Kidney (tissue), 14 donors: ENCODE results near the gene MRPL32. TPM values are rescaled to one million over a fixed set of nuclear protein-coding genes. Genes with fewer than 3 reads are reported as not detected.

ENCODE experiments used
- DNase-seq, 5 donors: peaks; one replicate each; pipeline ENCODE4 v3.0.0-alpha.2; 2013 to 2020
- FAIRE-seq: peaks from 2 replicates; lab custom pipeline; 2012; peaks lifted over from hg19 to GRCh38; lab: Jason Lieb, UNC
- H3K27ac ChIP-seq, 2 donors: one replicate each; pipeline ENCODE4 v1.7.0; 2013; ENCODE audit warnings: low read depth in 2 of 2, low read length in 2 of 2, inconsistent platforms in 1 of 2
- H3K27me3 ChIP-seq: one replicate; pipeline ENCODE4 v1.7.1; 2013; ENCODE audit warnings: low read length, inconsistent platforms; ENCODE audit not compliant: control insufficient read depth, insufficient read depth
- H3K36me3 ChIP-seq, 3 donors: one replicate each; pipeline versions ENCODE4 v1.7.0 to v1.7.1; 2013; ENCODE audit warnings: low read length in 3 of 3, control low read depth in 1 of 3, inconsistent platforms in 1 of 3; ENCODE audit not compliant: insufficient read depth in 3 of 3, control insufficient read depth in 2 of 3
- H3K4me1 ChIP-seq, 3 donors: one replicate each; pipeline versions ENCODE4 v1.7.0 to v1.7.1; 2013; ENCODE audit warnings: low read length in 3 of 3, inconsistent platforms in 1 of 3, low read depth in 1 of 3; ENCODE audit not compliant: control insufficient read depth in 2 of 3, insufficient read depth in 2 of 3
- H3K4me3 ChIP-seq, 3 donors: one replicate each; pipeline versions ENCODE4 v1.7.0 to v1.8.1; 2013; ENCODE audit warnings: low read length in 3 of 3, control low read depth in 1 of 3, inconsistent platforms in 1 of 3
- H3K9ac ChIP-seq, 3 donors: one replicate each; pipeline versions ENCODE4 v1.7.0 to v1.7.1; 2013; ENCODE audit warnings: low read length in 3 of 3, control low read depth in 1 of 3, inconsistent platforms in 1 of 3
- H3K9me3 ChIP-seq, 3 donors: one replicate each; pipeline versions ENCODE4 v1.7.0 to v1.7.1; 2013; ENCODE audit warnings: low read length in 3 of 3, control low read depth in 1 of 3, inconsistent platforms in 1 of 3; ENCODE audit not compliant: control insufficient read depth in 2 of 3, insufficient read depth in 1 of 3
- intact Hi-C: fragments of 100-400 bp; cut with DNase I; formaldehyde crosslinking; loops from one replicate; pipeline ENCODE4 v1.11.1; 2022
- polyA plus RNA-seq: library from polyadenylated mRNA; stranded (reverse); fragments of 350-450 nt; fragmentation: Illumina TruSeq; extraction: RNeasy Lipid Tissue Mini Kit (QIAGEN cat#74804); gene quantifications from one replicate; pipeline ENCODE4 v1.2.3, GENCODE V29; 2014; ENCODE audit warnings: low read depth, low replicate concordance; ENCODE audit not compliant: insufficient read depth
- total RNA-seq: library from RNA; stranded (reverse); fragmentation: NEBNext Ultra II Directional; extraction: Animal tissue kit (Norgen Biotek cat#: 25700); gene quantifications from one replicate; pipeline ENCODE4 v1.2.1, GENCODE V29; 2021
- TF ChIP-seq, protein P1 (sequence below): IDR thresholded peaks from 3 replicates; pipeline ENCODE4 v1.5.1; 2012; ENCODE audit warnings: mild to moderate bottlenecking, moderate library complexity, borderline replicate concordance; ENCODE audit not compliant: insufficient read depth; ENCODE audit errors: extremely low read depth
- donor health status: control.
- donor health status: control.
- donor health status: control.
- donor health status: control.
- donor health status: control.
- donor health status: DM: yes; HTN: yes; CAD: no.
- donor health status: Normal renal cell carcinoma (clear cell type).

Gene MRPL32
- total and polyA plus RNA-seq, 2 donors from 2014 or later: 45.8 to 101 TPM

DNA sequence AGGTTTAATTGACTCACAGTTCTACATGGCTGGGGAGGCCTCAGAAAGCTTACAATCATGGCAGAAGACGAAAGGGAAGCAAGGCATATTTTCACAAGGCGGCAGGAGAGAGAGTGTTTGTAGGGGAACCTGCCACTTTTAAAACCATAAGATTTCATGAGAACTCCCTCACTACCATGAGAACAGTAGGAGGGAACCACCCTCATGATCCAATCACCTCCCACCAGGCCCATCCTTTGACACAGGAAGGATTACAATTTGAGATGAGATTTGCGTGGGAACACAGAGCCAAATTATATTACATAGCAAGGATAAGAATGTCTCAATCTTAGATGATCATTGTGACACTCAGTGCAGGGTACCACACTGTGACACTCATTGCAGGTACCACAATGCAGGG lies 44.2 kb downstream of the MRPL32 start:
- no peak for DNase-seq
- no peak overlapping the region for H3K27ac ChIP-seq
- no peak overlapping the region for H3K9ac ChIP-seq
- intact Hi-C loops: no loop called here
- H3K36me3 ChIP-seq: no peaks in the 10 kb centered on the region
- FAIRE-seq: no peak
- peaks cover 0 to 3% (median 0%) of the 10 kb centered on the region in 3 donors for H3K4me1 ChIP-seq
- H3K27me3 ChIP-seq: no peaks in the 10 kb centered on the region
- no peak overlapping the region for H3K4me3 ChIP-seq
- no peaks in the 10 kb centered on the region for H3K9me3 ChIP-seq
- TF ChIP-seq, protein P1, sequence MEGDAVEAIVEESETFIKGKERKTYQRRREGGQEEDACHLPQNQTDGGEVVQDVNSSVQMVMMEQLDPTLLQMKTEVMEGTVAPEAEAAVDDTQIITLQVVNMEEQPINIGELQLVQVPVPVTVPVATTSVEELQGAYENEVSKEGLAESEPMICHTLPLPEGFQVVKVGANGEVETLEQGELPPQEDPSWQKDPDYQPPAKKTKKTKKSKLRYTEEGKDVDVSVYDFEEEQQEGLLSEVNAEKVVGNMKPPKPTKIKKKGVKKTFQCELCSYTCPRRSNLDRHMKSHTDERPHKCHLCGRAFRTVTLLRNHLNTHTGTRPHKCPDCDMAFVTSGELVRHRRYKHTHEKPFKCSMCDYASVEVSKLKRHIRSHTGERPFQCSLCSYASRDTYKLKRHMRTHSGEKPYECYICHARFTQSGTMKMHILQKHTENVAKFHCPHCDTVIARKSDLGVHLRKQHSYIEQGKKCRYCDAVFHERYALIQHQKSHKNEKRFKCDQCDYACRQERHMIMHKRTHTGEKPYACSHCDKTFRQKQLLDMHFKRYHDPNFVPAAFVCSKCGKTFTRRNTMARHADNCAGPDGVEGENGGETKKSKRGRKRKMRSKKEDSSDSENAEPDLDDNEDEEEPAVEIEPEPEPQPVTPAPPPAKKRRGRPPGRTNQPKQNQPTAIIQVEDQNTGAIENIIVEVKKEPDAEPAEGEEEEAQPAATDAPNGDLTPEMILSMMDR: no peak

- H3K27me3 ChIP-seq: no peaks in the 10 kb centered on the region
- no peak overlapping the region for H3K27ac ChIP-seq
- intact Hi-C loops: no loop called here
- FAIRE-seq (no peak), DNase-seq (no peak)
- TF ChIP-seq, protein P1: no peak
- H3K4me3 ChIP-seq: no peak overlapping the region
- H3K9me3 ChIP-seq: peaks cover 0 to 2% (median 0%) of the 10 kb centered on the region in 3 donors
- no peak overlapping the region for H3K9ac ChIP-seq
- no peaks in the 10 kb centered on the region for H3K4me1 ChIP-seq
- no peaks in the 10 kb centered on the region for H3K36me3 ChIP-seq
These were observed 46.3 kb downstream of the MRPL32 start for GRCh38 chr7:42978496-42978895.

- intact Hi-C loops: no loop called here
- Histone ChIP-seq H3K9ac (no peak overlapping the region), H3K27me3 (no peaks in the 10 kb centered on the region), H3K9me3 (peaks cover 0 to 12% (median 3%) of the 10 kb centered on the region in 3 donors), H3K27ac (no peak overlapping the region), H3K4me1 (no peaks in the 10 kb centered on the region), H3K36me3 (no peaks in the 10 kb centered on the region), H3K4me3 (no peak overlapping the region)
- FAIRE-seq (no peak), DNase-seq (no peak)
- TF ChIP-seq, protein P1: no peak
These were observed 47.9 kb downstream of the MRPL32 start for GRCh38 chr7:42980084-42980483.

GRCh38 chr7:42980514-42980913 lies 48.3 kb downstream of the MRPL32 start:
- no peaks in the 10 kb centered on the region for H3K36me3 ChIP-seq
- no peak overlapping the region for H3K4me3 ChIP-seq
- no peak for FAIRE-seq
- no peak overlapping the region for H3K9ac ChIP-seq
- TF ChIP-seq, protein P1: no peak
- intact Hi-C loops: no loop called here
- no peak for DNase-seq
- no peak overlapping the region for H3K27ac ChIP-seq
- H3K4me1 ChIP-seq: no peaks in the 10 kb centered on the region
- H3K9me3 ChIP-seq: peaks cover 0 to 12% (median 3%) of the 10 kb centered on the region in 3 donors
- H3K27me3 ChIP-seq: no peaks in the 10 kb centered on the region
